ENCODE data around the gene VKORC1.

DNA sequence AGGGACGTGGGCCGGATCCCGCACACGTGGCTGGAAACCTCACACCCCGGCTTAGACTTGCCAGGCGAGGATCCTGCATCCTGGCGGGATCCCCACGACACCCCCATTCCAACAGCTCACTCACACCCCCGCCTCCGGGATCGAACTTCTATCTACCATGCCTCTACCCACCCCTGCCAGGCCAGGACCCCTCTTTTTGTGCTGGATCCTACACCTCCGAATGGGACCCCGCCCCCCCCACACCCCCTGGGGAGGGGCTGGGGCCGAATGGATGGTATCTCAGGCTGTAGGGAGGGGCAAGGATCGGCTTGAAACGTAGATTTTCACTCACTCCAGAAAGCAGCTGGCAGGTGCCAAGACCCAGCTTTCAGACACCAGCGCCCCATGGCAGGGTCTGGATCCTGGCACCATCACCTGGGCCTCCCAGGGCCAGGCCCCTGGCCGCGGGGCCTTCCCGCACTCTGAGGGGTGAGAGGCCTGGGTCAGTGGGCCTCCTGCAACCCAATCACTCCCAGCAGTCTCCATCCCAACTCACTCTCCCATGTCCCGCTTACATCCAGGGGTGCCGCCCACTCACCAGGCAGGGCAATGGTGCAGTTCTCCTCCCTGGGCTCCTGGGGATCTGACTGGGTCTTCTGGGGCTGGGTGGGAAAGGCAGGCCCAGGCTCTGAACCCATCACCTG, 48.6 kb upstream of the VKORC1 start:
- TF ChIP-seq, protein P1, sequence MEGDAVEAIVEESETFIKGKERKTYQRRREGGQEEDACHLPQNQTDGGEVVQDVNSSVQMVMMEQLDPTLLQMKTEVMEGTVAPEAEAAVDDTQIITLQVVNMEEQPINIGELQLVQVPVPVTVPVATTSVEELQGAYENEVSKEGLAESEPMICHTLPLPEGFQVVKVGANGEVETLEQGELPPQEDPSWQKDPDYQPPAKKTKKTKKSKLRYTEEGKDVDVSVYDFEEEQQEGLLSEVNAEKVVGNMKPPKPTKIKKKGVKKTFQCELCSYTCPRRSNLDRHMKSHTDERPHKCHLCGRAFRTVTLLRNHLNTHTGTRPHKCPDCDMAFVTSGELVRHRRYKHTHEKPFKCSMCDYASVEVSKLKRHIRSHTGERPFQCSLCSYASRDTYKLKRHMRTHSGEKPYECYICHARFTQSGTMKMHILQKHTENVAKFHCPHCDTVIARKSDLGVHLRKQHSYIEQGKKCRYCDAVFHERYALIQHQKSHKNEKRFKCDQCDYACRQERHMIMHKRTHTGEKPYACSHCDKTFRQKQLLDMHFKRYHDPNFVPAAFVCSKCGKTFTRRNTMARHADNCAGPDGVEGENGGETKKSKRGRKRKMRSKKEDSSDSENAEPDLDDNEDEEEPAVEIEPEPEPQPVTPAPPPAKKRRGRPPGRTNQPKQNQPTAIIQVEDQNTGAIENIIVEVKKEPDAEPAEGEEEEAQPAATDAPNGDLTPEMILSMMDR (conservative IDR thresholded peaks at IDR 0.05; ENCODE audit: low read depth, low read length), result no peak
- TF ChIP-seq EZH2phosphoT487 (IDR thresholded peaks at IDR 0.05; ENCODE audit: borderline replicate concordance, low read length) (no peak), EZH2 (IDR thresholded peaks at IDR 0.05; ENCODE audit: low read length, unreplicated experiment) (no peak)

Measured in PC-3 (cell line).